GM12892 (cell line): ENCODE results near the gene UTP3.

Experiments used
- POLR2A ChIP-seq: IDR thresholded peaks from 2 replicates; pipeline ENCODE4 v1.6.1; 2011; ENCODE audit warnings: low read depth, low read length, control low read depth
- POLR2AphosphoS5 ChIP-seq: IDR thresholded peaks from 2 replicates; pipeline ENCODE4 v1.6.1; 2011; ENCODE audit warnings: low read depth, low read length, control low read depth

DNA sequence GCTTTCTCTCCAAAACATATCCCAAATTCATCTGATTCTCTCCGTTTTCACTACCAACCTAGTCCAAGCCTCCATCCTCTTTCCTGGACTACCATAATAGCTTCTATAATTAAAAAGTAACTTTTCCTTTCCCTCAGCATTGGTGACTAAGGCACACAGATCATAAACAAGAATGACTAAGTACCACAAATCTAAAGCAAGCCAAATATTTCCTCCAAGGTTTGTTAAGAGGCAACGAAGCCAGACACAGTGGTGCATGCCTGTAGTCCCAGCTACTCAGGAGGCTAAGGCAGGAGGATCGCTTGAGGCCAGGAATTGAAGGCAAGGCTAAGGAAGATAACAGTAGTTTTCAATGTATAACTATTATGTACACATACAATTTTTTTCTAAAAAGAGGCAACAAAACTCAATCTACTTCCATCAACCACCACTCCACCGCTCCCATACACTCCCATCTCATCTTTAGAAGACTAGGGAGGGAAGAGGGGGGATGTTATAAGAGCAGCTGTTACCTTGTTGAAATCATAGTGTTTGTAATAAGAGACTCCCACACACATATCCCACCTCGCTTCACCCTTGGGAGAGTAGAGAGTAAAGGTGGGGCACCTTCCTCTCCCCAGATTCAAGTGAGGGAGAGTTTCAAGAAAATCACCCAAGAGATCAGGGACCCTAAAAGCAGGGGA, 17.9 kb upstream of the UTP3 start:
- no peak for TF ChIP-seq POLR2A
- TF ChIP-seq POLR2AphosphoS5, result no peak
